AG10803 (cell line): Measurements from ENCODE around the gene SPIB.
"Not testable (repeated sequence)": the region's sequence is repeated elsewhere in the genome, so short reads cannot be mapped to it uniquely, and the experiment has no call there.

Source experiments
- DNase-seq: peaks from one replicate; pipeline ENCODE4 v3.0.0; 2010; ENCODE audit warnings: low read depth
- H3K4me3 ChIP-seq: 2 replicates; pipeline ENCODE4 v1.5.1; 2011; ENCODE audit warnings: mild to moderate bottlenecking, low read length, control low read depth
- CTCF ChIP-seq: conservative IDR thresholded peaks from 2 replicates; pipeline ENCODE4 v1.5.1; 2011; ENCODE audit warnings: mild to moderate bottlenecking, low read length, control low read depth, inconsistent platforms

Gene SPIB

GRCh38 chr19:50465986-50466705 lies 47.4 kb downstream of the SPIB start:
- TF ChIP-seq CTCF: peak; percentile 16
- DNase-seq: no peak
- no peak overlapping the region for H3K4me3 ChIP-seq

- H3K4me3 ChIP-seq: no peak overlapping the region
- TF ChIP-seq CTCF: no peak
- no peak for DNase-seq
Measured at GRCh38 chr19:50466706-50467039, 47.9 kb downstream of the SPIB start.

GRCh38 chr19:50467566-50467965 lies 48.8 kb downstream of the SPIB start:
- no peak for DNase-seq
- H3K4me3 ChIP-seq: no peak overlapping the region
- no peak for TF ChIP-seq CTCF

GRCh38 chr19:50468818-50469217 lies 50.1 kb downstream of the SPIB start:
- no peak overlapping the region for H3K4me3 ChIP-seq
- no peak for DNase-seq
- TF ChIP-seq CTCF: no peak

- not testable (repeated sequence) for H3K4me3 ChIP-seq, DNase-seq
Measured at GRCh38 chr19:50473336-50473735, 54.6 kb downstream of the SPIB start.

GRCh38 chr19:50475101-50475568 lies 56.4 kb downstream of the SPIB start:
- no peak for DNase-seq
- no peak overlapping the region for H3K4me3 ChIP-seq
- no peak for TF ChIP-seq CTCF

- peak overlapping the region; percentile 24 for H3K4me3 ChIP-seq
- no peak for DNase-seq
- TF ChIP-seq CTCF: no peak
Measured at GRCh38 chr19:50475736-50476223, 57.0 kb downstream of the SPIB start.
